ENCODE data around the gene DAP.

DNA sequence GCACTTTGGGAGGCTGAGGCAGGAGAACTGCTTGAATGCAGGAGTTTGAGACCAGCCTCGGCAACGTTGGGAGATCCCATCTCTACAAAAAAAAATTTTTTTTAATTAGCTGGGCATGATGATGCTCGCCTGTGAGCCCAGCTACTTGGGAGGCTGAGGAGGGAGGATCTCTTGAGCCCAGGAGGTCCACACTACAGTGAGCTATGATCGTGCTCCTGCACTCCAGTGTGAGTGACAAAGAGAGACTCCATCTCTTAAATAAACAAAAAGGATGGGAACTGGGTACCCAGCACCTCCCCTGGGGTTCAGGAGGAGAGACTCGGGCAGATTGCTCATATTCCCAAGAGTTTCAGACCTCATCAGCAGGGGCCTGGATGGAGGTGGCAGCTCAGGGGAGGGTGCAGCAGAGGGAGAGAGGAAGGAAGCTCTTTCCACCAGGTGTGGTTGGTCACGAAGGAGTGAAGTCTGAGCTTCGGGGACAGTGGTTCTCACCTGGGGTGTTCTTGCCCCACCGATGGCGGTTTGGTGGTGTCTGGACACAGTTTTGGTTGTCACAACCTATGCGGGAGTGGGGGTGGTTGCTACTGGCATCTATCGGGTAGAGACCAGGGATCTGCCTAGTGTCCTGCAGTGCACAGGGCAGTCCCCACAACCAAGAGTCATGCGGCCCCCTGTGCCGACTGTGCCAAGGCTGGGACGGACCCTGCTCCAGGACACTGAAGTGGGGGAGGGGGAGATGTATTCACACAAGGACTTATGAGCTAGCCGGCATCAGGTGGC lies 124.5 kb downstream of the DAP start:
- TF ChIP-seq, protein P1, sequence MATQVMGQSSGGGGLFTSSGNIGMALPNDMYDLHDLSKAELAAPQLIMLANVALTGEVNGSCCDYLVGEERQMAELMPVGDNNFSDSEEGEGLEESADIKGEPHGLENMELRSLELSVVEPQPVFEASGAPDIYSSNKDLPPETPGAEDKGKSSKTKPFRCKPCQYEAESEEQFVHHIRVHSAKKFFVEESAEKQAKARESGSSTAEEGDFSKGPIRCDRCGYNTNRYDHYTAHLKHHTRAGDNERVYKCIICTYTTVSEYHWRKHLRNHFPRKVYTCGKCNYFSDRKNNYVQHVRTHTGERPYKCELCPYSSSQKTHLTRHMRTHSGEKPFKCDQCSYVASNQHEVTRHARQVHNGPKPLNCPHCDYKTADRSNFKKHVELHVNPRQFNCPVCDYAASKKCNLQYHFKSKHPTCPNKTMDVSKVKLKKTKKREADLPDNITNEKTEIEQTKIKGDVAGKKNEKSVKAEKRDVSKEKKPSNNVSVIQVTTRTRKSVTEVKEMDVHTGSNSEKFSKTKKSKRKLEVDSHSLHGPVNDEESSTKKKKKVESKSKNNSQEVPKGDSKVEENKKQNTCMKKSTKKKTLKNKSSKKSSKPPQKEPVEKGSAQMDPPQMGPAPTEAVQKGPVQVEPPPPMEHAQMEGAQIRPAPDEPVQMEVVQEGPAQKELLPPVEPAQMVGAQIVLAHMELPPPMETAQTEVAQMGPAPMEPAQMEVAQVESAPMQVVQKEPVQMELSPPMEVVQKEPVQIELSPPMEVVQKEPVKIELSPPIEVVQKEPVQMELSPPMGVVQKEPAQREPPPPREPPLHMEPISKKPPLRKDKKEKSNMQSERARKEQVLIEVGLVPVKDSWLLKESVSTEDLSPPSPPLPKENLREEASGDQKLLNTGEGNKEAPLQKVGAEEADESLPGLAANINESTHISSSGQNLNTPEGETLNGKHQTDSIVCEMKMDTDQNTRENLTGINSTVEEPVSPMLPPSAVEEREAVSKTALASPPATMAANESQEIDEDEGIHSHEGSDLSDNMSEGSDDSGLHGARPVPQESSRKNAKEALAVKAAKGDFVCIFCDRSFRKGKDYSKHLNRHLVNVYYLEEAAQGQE (IDR thresholded peaks at IDR 0.05) = no peak
- TF ChIP-seq, protein P2, sequence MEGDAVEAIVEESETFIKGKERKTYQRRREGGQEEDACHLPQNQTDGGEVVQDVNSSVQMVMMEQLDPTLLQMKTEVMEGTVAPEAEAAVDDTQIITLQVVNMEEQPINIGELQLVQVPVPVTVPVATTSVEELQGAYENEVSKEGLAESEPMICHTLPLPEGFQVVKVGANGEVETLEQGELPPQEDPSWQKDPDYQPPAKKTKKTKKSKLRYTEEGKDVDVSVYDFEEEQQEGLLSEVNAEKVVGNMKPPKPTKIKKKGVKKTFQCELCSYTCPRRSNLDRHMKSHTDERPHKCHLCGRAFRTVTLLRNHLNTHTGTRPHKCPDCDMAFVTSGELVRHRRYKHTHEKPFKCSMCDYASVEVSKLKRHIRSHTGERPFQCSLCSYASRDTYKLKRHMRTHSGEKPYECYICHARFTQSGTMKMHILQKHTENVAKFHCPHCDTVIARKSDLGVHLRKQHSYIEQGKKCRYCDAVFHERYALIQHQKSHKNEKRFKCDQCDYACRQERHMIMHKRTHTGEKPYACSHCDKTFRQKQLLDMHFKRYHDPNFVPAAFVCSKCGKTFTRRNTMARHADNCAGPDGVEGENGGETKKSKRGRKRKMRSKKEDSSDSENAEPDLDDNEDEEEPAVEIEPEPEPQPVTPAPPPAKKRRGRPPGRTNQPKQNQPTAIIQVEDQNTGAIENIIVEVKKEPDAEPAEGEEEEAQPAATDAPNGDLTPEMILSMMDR (IDR thresholded peaks at IDR 0.05; ENCODE audit: low read depth, low read length, missing input control) = no peak
- TF ChIP-seq EGR1 (IDR thresholded peaks at IDR 0.05; ENCODE audit: low read depth in 2 of 2) (no peak), RXRA (IDR thresholded peaks at IDR 0.05) (no peak), RAD21 (IDR thresholded peaks at IDR 0.05) (no peak)
